Measurements from ENCODE around the gene MYMK.
A peak's percentile ranks its signal among the peaks of the same experiment; 100 is the strongest.

The MYMK gene

GRCh38 chr9:133534346-133535291 lies 9.9 kb upstream of the MYMK start, which contains the start of gene ADAMTSL2:
ADAMTSL2 (plus strand) TSS chr9:133534704; CDS start chr9:133536713, 2,009 bp downstream.
- DNase-seq: peak; percentile 60

- no peak for DNase-seq
These were observed 9.1 kb upstream of the MYMK start for GRCh38 chr9:133533857-133534256.

- DNase-seq: peak; percentile 53
These were observed 8.3 kb upstream of the MYMK start for GRCh38 chr9:133532937-133533668.

GRCh38 chr9:133531293-133531692 lies 6.5 kb upstream of the MYMK start:
- DNase-seq: no peak

- no peak for DNase-seq
These were observed 5.1 kb upstream of the MYMK start for GRCh38 chr9:133529874-133530273.

GRCh38 chr9:133529457-133529856 lies 4.7 kb upstream of the MYMK start:
- no peak for DNase-seq

- DNase-seq: no peak
These were observed 4.1 kb upstream of the MYMK start for GRCh38 chr9:133528876-133529241.

- DNase-seq: no peak
These were observed 3.5 kb upstream of the MYMK start for GRCh38 chr9:133528001-133528875.

GRCh38 chr9:133527444-133527920 lies 2.7 kb upstream of the MYMK start:
- no peak for DNase-seq

- DNase-seq: no peak
These were observed 2.1 kb upstream of the MYMK start for GRCh38 chr9:133526721-133527321.

- no peak for DNase-seq
These were observed 918 bp upstream of the MYMK start for GRCh38 chr9:133525677-133526076.

- DNase-seq: no peak
These were observed 613 bp downstream of the MYMK start for GRCh38 chr9:133524146-133524545.

GRCh38 chr9:133523106-133523505 lies 1.7 kb downstream of the MYMK start:
- no peak for DNase-seq

- no peak for DNase-seq
These were observed 2.5 kb downstream of the MYMK start for GRCh38 chr9:133522073-133522910.

- no peak for DNase-seq
These were observed 3.4 kb downstream of the MYMK start for GRCh38 chr9:133521122-133522072.

- DNase-seq: no peak
These were observed 4.5 kb downstream of the MYMK start for GRCh38 chr9:133520121-133520835.

- DNase-seq: no peak
These were observed 5.1 kb downstream of the MYMK start for GRCh38 chr9:133519693-133520092.

- DNase-seq: no peak
These were observed 5.9 kb downstream of the MYMK start for GRCh38 chr9:133518706-133519449.

GRCh38 chr9:133518200-133518599 lies 6.6 kb downstream of the MYMK start:
- no peak for DNase-seq
